T47D (cell line): ENCODE measurements around the gene ELOVL5.
A peak's percentile ranks its signal among the peaks of the same experiment; 100 is the strongest.
"Not testable (repeated sequence)": the region's sequence is repeated elsewhere in the genome, so short reads cannot be mapped to it uniquely, and the experiment has no call there.

Source experiments
- DNase-seq, 2 experiments: peaks; one replicate each; pipeline versions ENCODE4 v3.0.0 to v3.0.0-alpha.2; 2011 to 2012; ENCODE audit warnings: low read depth in 1 of 2, low spot score in 1 of 2
- JUND ChIP-seq: IDR thresholded peaks from 2 replicates; pipeline ENCODE4 v1.6.1; 2012; ENCODE audit warnings: low read depth
- in situ Hi-C: cut with HindIII; loops from 2 replicates; pipeline ENCODE4 v1.10.0; 2016; ENCODE audit warnings: low sequenced_read_pairs, low pct_unique_long_range_greater_than_20kb

ELOVL5 gene

DNA sequence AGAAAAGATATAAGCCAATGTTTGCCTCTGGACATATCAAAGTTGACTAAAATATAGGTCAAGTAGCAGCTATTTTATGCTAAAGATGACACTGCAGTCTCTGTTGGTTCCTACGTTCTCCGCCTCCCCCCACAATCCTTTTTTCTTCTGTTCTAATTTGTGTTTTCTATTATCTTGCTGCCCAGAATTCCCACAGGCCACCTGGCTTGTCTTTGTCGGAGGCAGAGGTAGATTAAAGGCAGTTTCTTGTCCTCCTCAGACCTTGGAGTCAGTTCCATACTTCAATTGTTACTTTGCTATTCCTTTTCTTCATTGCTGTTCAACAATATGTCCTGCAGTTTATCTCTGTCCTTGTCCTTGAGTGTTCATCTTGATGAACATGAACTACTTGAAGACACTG, 3.6 kb upstream of the ELOVL5 start:
- no peak for TF ChIP-seq JUND

GRCh38 chr6:53349209-53349693, 501 bp upstream of the ELOVL5 start:
- DNase-seq = no peak
- no peak for TF ChIP-seq JUND
- in situ Hi-C loops = no loop called here

More for the DNA sequence above, 3.6 kb upstream of the ELOVL5 start:
- in situ Hi-C loops = no loop called here
- no peak for DNase-seq

GRCh38 chr6:53347921-53348370, 804 bp downstream of the ELOVL5 start:
- TF ChIP-seq JUND = no peak
- in situ Hi-C loops = no loop called here
- peak in 1 of 2 experiments; percentile 29 for DNase-seq

DNA sequence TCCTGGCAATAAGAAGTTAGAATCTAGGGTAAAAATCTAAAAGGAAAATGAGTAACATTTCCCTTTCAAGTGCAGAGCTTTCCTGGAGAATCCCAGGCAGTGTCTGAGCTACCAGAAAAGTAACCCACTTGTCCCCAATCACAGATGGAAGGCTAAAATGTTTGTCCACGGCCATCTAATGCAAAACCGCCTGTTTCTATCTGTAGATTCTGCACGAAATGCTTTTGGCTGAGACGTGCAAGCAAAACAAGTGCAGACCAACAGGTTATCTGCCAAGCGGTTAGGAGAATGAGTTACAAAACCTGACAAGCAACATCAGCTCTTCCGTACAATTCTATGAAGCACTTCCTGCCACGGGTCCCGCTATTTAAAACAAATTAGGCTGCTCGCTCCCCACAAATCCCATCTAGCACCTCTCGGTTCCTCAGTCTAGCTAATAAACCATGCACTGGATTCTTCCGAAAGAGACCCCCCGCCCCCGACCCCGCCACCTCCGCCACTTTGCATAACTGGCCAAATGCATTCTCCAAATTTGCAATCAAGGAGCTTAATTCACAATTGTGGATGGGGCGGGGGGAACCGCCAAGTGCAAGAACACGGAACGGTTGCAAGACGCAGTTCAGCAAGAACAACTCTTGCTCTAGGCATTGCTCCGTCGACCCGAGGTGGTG, 1.4 kb downstream of the ELOVL5 start:
- DNase-seq = no peak
- in situ Hi-C loops = no loop called here
- no peak for TF ChIP-seq JUND

- DNase-seq, in situ Hi-C loops: not testable (repeated sequence)
These were observed 2.7 kb downstream of the ELOVL5 start for GRCh38 chr6:53346049-53346448.

DNA sequence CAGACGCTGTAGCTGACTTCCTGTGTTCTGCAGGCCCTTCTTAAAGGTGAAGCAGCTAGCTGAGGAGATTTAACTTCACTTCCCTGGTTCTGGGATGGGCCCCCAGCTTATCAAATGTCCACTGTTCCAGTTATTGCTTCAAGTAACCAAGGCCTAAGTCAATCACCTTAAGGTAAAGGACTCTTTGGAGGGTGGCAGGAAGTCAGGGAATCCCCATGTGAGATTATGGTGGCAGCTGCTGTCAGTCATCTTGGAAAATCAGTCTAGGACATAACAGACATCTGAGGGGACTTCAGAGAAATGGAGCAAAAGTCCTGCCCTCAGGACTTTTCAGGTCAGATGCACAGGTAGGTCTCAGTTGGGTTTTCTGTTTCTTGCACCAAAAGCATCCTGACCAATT, 3.8 kb downstream of the ELOVL5 start:
- DNase-seq = no peak
- in situ Hi-C loops = no loop called here
- TF ChIP-seq JUND = no peak

- DNase-seq = no peak
- TF ChIP-seq JUND = no peak
- in situ Hi-C loops = no loop called here
These were observed 5.7 kb downstream of the ELOVL5 start for GRCh38 chr6:53343092-53343491.

- TF ChIP-seq JUND = no peak
- in situ Hi-C loops = no loop called here
- DNase-seq = no peak
These were observed 6.5 kb downstream of the ELOVL5 start for GRCh38 chr6:53342217-53342616.

GRCh38 chr6:53340536-53340935, 8.2 kb downstream of the ELOVL5 start:
- no peak for TF ChIP-seq JUND
- peak in 1 of 2 experiments; percentile 33 for DNase-seq
- in situ Hi-C loops = no loop called here

- TF ChIP-seq JUND = no peak
- DNase-seq = no peak
- in situ Hi-C loops = no loop called here
These were observed 9.3 kb downstream of the ELOVL5 start for GRCh38 chr6:53339424-53339823.

GRCh38 chr6:53338304-53338703, 10.4 kb downstream of the ELOVL5 start:
- in situ Hi-C loops = no loop called here
- no peak for TF ChIP-seq JUND

DNA sequence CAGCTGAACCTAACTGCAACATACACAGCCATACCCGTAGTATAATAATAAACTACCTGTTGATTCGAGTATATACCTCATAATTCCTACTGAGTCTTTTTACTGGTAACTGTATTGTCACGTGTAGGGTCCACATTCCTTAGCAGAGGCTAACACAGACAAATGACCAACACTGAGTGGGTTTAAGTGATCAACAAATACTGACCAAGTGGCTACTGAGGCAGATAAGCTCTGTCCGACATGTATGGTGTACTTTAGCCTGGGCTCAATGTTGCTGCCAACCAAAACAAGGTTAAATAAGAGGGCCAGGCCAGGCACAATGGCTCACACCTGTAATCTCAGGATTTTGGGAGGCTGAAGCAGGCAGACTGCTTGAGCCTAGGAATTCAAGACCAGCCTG, 12.7 kb downstream of the ELOVL5 start:
- DNase-seq = no peak
- no peak for TF ChIP-seq JUND
- in situ Hi-C loops = no loop called here

More at GRCh38 chr6:53338304-53338703, 10.4 kb downstream of the ELOVL5 start:
- DNase-seq = no peak

DNA sequence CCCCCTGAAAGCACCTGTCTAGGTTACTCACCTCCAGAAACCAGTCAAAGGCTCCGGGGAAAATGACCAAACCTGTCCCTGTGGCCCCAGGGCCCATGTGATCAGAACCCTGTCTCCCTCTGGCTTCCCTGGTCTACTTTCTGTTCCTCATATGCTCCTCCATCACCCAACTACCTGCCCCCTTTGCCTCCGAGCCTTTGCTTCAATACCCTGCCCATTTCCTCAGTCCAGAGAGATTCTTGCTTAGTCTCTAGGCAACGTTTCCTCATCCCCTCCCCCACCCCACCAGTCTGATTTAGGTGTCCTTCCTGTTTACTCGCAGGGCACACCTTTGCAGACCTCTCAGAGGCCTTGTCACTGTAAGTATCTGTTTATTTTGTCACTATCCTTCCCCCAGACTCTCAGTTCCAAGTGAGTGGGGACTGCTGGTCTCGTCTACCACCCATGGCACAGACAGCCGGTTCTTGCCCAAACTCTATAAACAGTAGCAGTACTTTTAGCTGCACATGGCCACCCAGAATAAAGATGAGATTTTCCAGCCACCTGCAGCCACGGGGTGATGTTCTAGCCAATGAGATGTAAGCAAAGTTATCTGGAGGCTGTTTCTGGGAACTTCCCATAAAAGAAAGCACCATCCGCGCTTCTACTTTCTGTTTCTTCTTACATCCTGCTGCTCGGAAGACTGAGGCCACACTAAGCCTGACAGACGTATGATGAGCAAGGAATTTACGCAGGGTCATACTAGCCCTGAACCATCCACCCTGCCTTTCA, 13.3 kb downstream of the ELOVL5 start:
- TF ChIP-seq JUND = no peak
- DNase-seq = no peak
- in situ Hi-C loops = no loop called here
